WTC11 (cell line): ENCODE data around the gene TECR.

Experiments used
- CTCF ChIP-seq: fragments of 200-600 bp; IDR thresholded peaks from 2 replicates; pipeline ENCODE4 v1.8.0; 2022; ENCODE audit warnings: antibody characterized with exemption
- MXD4 ChIP-seq: fragments of 250-450 bp; sonication (Bioruptor Pico); IDR thresholded peaks from 2 replicates; pipeline ENCODE4 v1.8.0; 2021; ENCODE audit warnings: mild to moderate bottlenecking, moderate library complexity, borderline replicate concordance
- TP53 ChIP-seq: sonication (generic); formaldehyde crosslinking; IDR thresholded peaks from 2 replicates; pipeline ENCODE4 v1.8.1; 2023; ENCODE audit warnings: mild to moderate bottlenecking, missing genetic modification reagents
- ZNF232 ChIP-seq: sonication (generic); formaldehyde crosslinking; IDR thresholded peaks from 2 replicates; pipeline ENCODE4 v1.8.0; 2022; ENCODE audit warnings: mild to moderate bottlenecking, missing genetic modification reagents
- ZNF512 ChIP-seq: sonication (generic); formaldehyde crosslinking; IDR thresholded peaks from 2 replicates; pipeline ENCODE4 v1.8.1; 2022; ENCODE audit warnings: missing genetic modification reagents, borderline replicate concordance
- TF ChIP-seq, protein P1 (sequence below): sonication (generic); formaldehyde crosslinking; conservative IDR thresholded peaks from 2 replicates; pipeline ENCODE4 v1.8.1; 2023; ENCODE audit warnings: mild to moderate bottlenecking, low read depth, missing genetic modification reagents, moderate library complexity
- TF ChIP-seq, protein P2 (sequence below): sonication (generic); formaldehyde crosslinking; IDR thresholded peaks from 2 replicates; pipeline ENCODE4 v1.8.0; 2022; ENCODE audit warnings: mild to moderate bottlenecking, missing genetic modification reagents
- TF ChIP-seq, protein P3 (sequence below): sonication (generic); formaldehyde crosslinking; IDR thresholded peaks from 2 replicates; pipeline ENCODE4 v1.8.1; 2022; ENCODE audit warnings: low read depth, missing genetic modification reagents, borderline replicate concordance
- TF ChIP-seq, protein P4 (sequence below): sonication (generic); formaldehyde crosslinking; IDR thresholded peaks from 2 replicates; pipeline ENCODE4 v1.8.1; 2022; ENCODE audit warnings: mild to moderate bottlenecking, missing genetic modification reagents, moderate library complexity, borderline replicate concordance

DNA sequence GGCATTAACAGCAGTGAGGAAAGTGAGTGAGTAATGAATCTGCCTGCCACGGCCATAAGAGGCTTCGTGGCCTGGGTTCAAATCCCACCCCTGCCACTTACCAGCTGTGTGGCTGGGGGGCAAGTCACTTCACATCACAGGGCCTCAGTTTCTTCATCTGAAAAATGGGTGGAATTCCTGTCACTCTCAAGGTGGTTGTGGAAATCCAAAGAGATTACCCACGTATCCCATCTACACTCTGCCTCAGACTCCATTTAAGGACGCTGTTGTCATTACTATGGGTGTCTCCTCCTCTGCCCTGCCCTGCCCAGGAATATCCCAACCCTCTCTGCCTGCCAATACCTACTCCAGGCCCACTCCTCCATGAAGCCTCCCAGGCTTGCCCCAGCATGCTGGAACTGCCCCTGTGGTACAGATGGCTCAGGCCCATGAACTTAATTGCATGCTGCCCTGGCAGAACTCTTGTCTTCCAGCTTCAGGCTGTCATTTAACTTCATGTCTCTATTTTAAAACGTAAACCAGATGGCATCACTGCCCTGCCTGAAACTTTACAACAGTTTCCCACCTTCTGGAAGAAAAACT, 36.5 kb upstream of the TECR start:
- TF ChIP-seq, protein P1, sequence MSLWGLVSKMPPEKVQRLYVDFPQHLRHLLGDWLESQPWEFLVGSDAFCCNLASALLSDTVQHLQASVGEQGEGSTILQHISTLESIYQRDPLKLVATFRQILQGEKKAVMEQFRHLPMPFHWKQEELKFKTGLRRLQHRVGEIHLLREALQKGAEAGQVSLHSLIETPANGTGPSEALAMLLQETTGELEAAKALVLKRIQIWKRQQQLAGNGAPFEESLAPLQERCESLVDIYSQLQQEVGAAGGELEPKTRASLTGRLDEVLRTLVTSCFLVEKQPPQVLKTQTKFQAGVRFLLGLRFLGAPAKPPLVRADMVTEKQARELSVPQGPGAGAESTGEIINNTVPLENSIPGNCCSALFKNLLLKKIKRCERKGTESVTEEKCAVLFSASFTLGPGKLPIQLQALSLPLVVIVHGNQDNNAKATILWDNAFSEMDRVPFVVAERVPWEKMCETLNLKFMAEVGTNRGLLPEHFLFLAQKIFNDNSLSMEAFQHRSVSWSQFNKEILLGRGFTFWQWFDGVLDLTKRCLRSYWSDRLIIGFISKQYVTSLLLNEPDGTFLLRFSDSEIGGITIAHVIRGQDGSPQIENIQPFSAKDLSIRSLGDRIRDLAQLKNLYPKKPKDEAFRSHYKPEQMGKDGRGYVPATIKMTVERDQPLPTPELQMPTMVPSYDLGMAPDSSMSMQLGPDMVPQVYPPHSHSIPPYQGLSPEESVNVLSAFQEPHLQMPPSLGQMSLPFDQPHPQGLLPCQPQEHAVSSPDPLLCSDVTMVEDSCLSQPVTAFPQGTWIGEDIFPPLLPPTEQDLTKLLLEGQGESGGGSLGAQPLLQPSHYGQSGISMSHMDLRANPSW: no peak
- TF ChIP-seq CTCF (no peak), TP53 (CRISPR knock-in tag) (no peak), ZNF512 (CRISPR knock-in tag) (no peak), ZNF232 (no peak), MXD4 (CRISPR knock-in tag) (no peak)
- TF ChIP-seq, protein P2, sequence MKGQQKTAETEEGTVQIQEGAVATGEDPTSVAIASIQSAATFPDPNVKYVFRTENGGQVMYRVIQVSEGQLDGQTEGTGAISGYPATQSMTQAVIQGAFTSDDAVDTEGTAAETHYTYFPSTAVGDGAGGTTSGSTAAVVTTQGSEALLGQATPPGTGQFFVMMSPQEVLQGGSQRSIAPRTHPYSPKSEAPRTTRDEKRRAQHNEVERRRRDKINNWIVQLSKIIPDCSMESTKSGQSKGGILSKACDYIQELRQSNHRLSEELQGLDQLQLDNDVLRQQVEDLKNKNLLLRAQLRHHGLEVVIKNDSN (CRISPR knock-in tag): no peak
- TF ChIP-seq, protein P3, sequence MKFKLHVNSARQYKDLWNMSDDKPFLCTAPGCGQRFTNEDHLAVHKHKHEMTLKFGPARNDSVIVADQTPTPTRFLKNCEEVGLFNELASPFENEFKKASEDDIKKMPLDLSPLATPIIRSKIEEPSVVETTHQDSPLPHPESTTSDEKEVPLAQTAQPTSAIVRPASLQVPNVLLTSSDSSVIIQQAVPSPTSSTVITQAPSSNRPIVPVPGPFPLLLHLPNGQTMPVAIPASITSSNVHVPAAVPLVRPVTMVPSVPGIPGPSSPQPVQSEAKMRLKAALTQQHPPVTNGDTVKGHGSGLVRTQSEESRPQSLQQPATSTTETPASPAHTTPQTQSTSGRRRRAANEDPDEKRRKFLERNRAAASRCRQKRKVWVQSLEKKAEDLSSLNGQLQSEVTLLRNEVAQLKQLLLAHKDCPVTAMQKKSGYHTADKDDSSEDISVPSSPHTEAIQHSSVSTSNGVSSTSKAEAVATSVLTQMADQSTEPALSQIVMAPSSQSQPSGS: no peak
- TF ChIP-seq, protein P4, sequence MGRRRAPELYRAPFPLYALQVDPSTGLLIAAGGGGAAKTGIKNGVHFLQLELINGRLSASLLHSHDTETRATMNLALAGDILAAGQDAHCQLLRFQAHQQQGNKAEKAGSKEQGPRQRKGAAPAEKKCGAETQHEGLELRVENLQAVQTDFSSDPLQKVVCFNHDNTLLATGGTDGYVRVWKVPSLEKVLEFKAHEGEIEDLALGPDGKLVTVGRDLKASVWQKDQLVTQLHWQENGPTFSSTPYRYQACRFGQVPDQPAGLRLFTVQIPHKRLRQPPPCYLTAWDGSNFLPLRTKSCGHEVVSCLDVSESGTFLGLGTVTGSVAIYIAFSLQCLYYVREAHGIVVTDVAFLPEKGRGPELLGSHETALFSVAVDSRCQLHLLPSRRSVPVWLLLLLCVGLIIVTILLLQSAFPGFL: no peak
